Hematopoietic multipotent progenitor cell treated with erythropoietin and hydrocortisone succinate and interleukin-3 and kit ligand, for 17 days (in vitro differentiated cells): ENCODE data around the gene FGF19.

Source experiments
- DNase-seq: peaks from one replicate; pipeline ENCODE4 v3.0.0-alpha.2; 2015; ENCODE audit warnings: low spot score

Gene FGF19

GRCh38 chr11:69716891-69717747, 13.3 kb upstream of the FGF19 start:
- DNase-seq = no peak

- no peak for DNase-seq
Observed at GRCh38 chr11:69716099-69716498, 12.3 kb upstream of the FGF19 start.

GRCh38 chr11:69715446-69715845, 11.6 kb upstream of the FGF19 start:
- DNase-seq = no peak

GRCh38 chr11:69711822-69712801, 8.3 kb upstream of the FGF19 start:
- DNase-seq = no peak

- no peak for DNase-seq
Observed at GRCh38 chr11:69708736-69709401, 5.0 kb upstream of the FGF19 start.

GRCh38 chr11:69707176-69707575, 3.4 kb upstream of the FGF19 start:
- no peak for DNase-seq

- no peak for DNase-seq
Observed at GRCh38 chr11:69705901-69706787, 2.3 kb upstream of the FGF19 start.

- DNase-seq = no peak
Observed at GRCh38 chr11:69705351-69705811, 1.6 kb upstream of the FGF19 start.

- DNase-seq = no peak
Observed at GRCh38 chr11:69704508-69705253, 859 bp upstream of the FGF19 start.

GRCh38 chr11:69703453-69703767, 412 bp downstream of the FGF19 start:
- DNase-seq = no peak

GRCh38 chr11:69702769-69703452, 911 bp downstream of the FGF19 start:
- DNase-seq = no peak

- no peak for DNase-seq
Observed at GRCh38 chr11:69702239-69702691, 1.6 kb downstream of the FGF19 start.

- DNase-seq = no peak
Observed at GRCh38 chr11:69700278-69701140, 3.3 kb downstream of the FGF19 start.

- DNase-seq = no peak
Observed at GRCh38 chr11:69699213-69699612, 4.6 kb downstream of the FGF19 start.

- DNase-seq = no peak
Observed at GRCh38 chr11:69698362-69698761, 5.5 kb downstream of the FGF19 start.

- no peak for DNase-seq
Observed at GRCh38 chr11:69697861-69698260, 6.0 kb downstream of the FGF19 start.

GRCh38 chr11:69697469-69697843, 6.4 kb downstream of the FGF19 start:
- no peak for DNase-seq

- DNase-seq = no peak
Observed at GRCh38 chr11:69696749-69697468, 6.9 kb downstream of the FGF19 start.
